GM12878 (cell line): Measurements from ENCODE around the gene GUCY1A2. TPM values are rescaled to one million over a fixed set of nuclear protein-coding genes. Genes with fewer than 3 reads are reported as not detected.

Experiments used
- ATAC-seq: fragments of 200-7000 bp; cut with Tn5 transposase; 3 replicates; pipeline ENCODE4 v1.9.1; 2020; ENCODE audit warnings: mild to moderate bottlenecking, moderate library complexity
- BruUV-seq: library from RNA; stranded (reverse); fragments of 400-500 nt; replicated peaks from 2 replicates; lab custom pipeline; 2021; lab: Mats Ljungman, UMichigan
- CTCF ChIA-PET: fragments of 300-600 bp; sonication (Branson Sonifier 250); formaldehyde crosslinking; extraction: SDS; loops from one replicate; lab custom pipeline; 2021; ENCODE audit warnings: inconsistent platforms; lab: Yijun Ruan, JAX
- POLR2A ChIA-PET: fragments of 350-600 bp; formaldehyde crosslinking; extraction: SDS; loops from one replicate; lab custom pipeline; 2021; ENCODE audit warnings: inconsistent platforms; lab: Charles Lee
- RAD21 ChIA-PET: fragments of 300-600 bp; sonication (Branson Sonifier 250); formaldehyde crosslinking; loops from one replicate; lab custom pipeline; 2023; ENCODE audit warnings: antibody characterized with exemption; ENCODE audit not compliant: unreplicated experiment; lab: Charles Lee
- SMC1A ChIA-PET: fragments of 300-600 bp; sonication (Branson Sonifier 250); formaldehyde crosslinking; loops from one replicate; lab custom pipeline; 2023; ENCODE audit not compliant: unreplicated experiment, uncharacterized antibody; lab: Charles Lee
- DNase-seq: peaks from one replicate; pipeline ENCODE4 v3.0.0-alpha.2; 2011; ENCODE audit warnings: low read depth, low spot score
- FAIRE-seq: peaks from 3 replicates; lab custom pipeline; 2011; peaks lifted over from hg19 to GRCh38; lab: Jason Lieb, UNC
- H2AFZ ChIP-seq: 2 replicates; pipeline ENCODE4 v1.6.0; 2011; ENCODE audit warnings: low read depth, low read length, control low read depth; ENCODE audit not compliant: control insufficient read depth
- H3K27ac ChIP-seq: 2 replicates; pipeline ENCODE4 v1.5.1; 2011; ENCODE audit warnings: control low read depth; ENCODE audit not compliant: control insufficient read depth, insufficient read depth
- H3K27me3 ChIP-seq, 2 experiments: replicated peaks in 1 of 2; 2 replicates each; pipeline versions ENCODE4 v1.6.0 to v1.6.1; 2011; ENCODE audit warnings: low read length in 1 of 2; ENCODE audit not compliant: control insufficient read depth in 2 of 2, insufficient read depth in 2 of 2
- H3K36me3 ChIP-seq, 2 experiments: 2 replicates each; pipeline ENCODE4 v1.5.1; 2011; ENCODE audit warnings: low read length in 1 of 2; ENCODE audit not compliant: control insufficient read depth in 2 of 2, insufficient read depth in 2 of 2
- H3K4me1 ChIP-seq: 2 replicates; pipeline ENCODE4 v1.6.1; 2011; ENCODE audit warnings: mild to moderate bottlenecking, low read length, moderate library complexity, mixed read lengths; ENCODE audit not compliant: control insufficient read depth, insufficient read depth
- H3K4me2 ChIP-seq: 2 replicates; pipeline ENCODE4 v1.6.0; 2011; ENCODE audit warnings: control low read depth; ENCODE audit not compliant: control insufficient read depth, insufficient read depth
- H3K4me3 ChIP-seq: fragments of 200-600 bp; sonication (generic); 2 replicates; pipeline ENCODE4 v1.5.1; 2016
- H3K79me2 ChIP-seq: 2 replicates; pipeline ENCODE4 v1.6.0; 2011; ENCODE audit warnings: low read length; ENCODE audit not compliant: control insufficient read depth, insufficient read depth
- H3K9ac ChIP-seq: 2 replicates; pipeline ENCODE4 v1.8.0; 2011; ENCODE audit warnings: low read length, control low read depth, mixed read lengths; ENCODE audit not compliant: control insufficient read depth, insufficient read depth
- H3K9me3 ChIP-seq: replicated peaks from 3 replicates; pipeline ENCODE4 v1.5.1; 2011; ENCODE audit warnings: mild to moderate bottlenecking, low read length; ENCODE audit not compliant: control insufficient read depth, insufficient read depth
- H4K20me1 ChIP-seq: 2 replicates; pipeline ENCODE4 v1.6.0; 2011; ENCODE audit not compliant: control insufficient read depth, insufficient read depth
- CBFB ChIP-seq: IDR thresholded peaks from 2 replicates; pipeline ENCODE4 v1.6.1; 2016; ENCODE audit warnings: antibody characterized with exemption, low read depth
- FOXM1 ChIP-seq: IDR thresholded peaks from 2 replicates; pipeline ENCODE4 v1.6.1; 2012; ENCODE audit warnings: low read depth, mild to moderate bottlenecking, inconsistent platforms, low read length, moderate library complexity
- HDAC6 ChIP-seq: fragments of 200-600 bp; sonication (generic); IDR thresholded peaks from one replicate; pipeline ENCODE4 v1.8.0; 2017; ENCODE audit warnings: antibody characterized with exemption; ENCODE audit not compliant: unreplicated experiment
- IKZF2 ChIP-seq, 2 experiments: fragments of 450-650 bp; IDR thresholded peaks; 2 replicates each; pipeline ENCODE4 v1.6.1; 2017; ENCODE audit warnings: mild to moderate bottlenecking in 2 of 2, moderate library complexity in 2 of 2
- KAT2A ChIP-seq: conservative IDR thresholded peaks from 2 replicates; pipeline ENCODE4 v1.6.1; 2011; ENCODE audit warnings: low read depth, low read length; ENCODE audit not compliant: control insufficient read depth
- LARP7 ChIP-seq: fragments of 450-650 bp; IDR thresholded peaks from 2 replicates; pipeline ENCODE4 v1.6.1; 2017; ENCODE audit warnings: mild to moderate bottlenecking
- NKRF ChIP-seq: fragments of 450-650 bp; conservative IDR thresholded peaks from 2 replicates; pipeline ENCODE4 v1.6.1; 2017; ENCODE audit warnings: mild to moderate bottlenecking, moderate library complexity
- NR2F1 ChIP-seq: fragments of 450-650 bp; conservative IDR thresholded peaks from 2 replicates; pipeline ENCODE4 v1.6.1; 2017; ENCODE audit warnings: mild to moderate bottlenecking
- PAX5 ChIP-seq: IDR thresholded peaks from 2 replicates; pipeline ENCODE4 v1.6.1; 2011; ENCODE audit warnings: low read depth, low read length, borderline replicate concordance
- RAD51 ChIP-seq: fragments of 450-650 bp; IDR thresholded peaks from 2 replicates; pipeline ENCODE4 v1.6.1; 2016; ENCODE audit warnings: moderate library complexity, mild to moderate bottlenecking, inconsistent platforms
- RFX5 ChIP-seq: IDR thresholded peaks from 2 replicates; pipeline ENCODE4 v1.6.1; 2011; ENCODE audit warnings: low read depth, low read length, improper control_type of control experiment
- RUNX3 ChIP-seq: IDR thresholded peaks from 2 replicates; pipeline ENCODE4 v1.6.1; 2012; ENCODE audit warnings: low read length, inconsistent platforms
- SMAD1 ChIP-seq: fragments of 450-650 bp; IDR thresholded peaks from 2 replicates; pipeline ENCODE4 v1.6.1; 2018; ENCODE audit warnings: mild to moderate bottlenecking, low read depth; ENCODE audit not compliant: partially characterized antibody
- STAT3 ChIP-seq: IDR thresholded peaks from 2 replicates; pipeline ENCODE4 v1.6.1; 2011; ENCODE audit warnings: low read depth, low read length, improper control_type of control experiment
- ZNF24 ChIP-seq: fragments of 450-650 bp; IDR thresholded peaks from 2 replicates; pipeline ENCODE4 v1.6.1; 2017; ENCODE audit warnings: antibody characterized with exemption, mild to moderate bottlenecking
- ZNF592 ChIP-seq: fragments of 450-650 bp; IDR thresholded peaks from 2 replicates; pipeline ENCODE4 v1.6.1; 2017; ENCODE audit warnings: mild to moderate bottlenecking, moderate library complexity
- WGBS: methylation state at CpG from one replicate; pipeline ENCODE4 v1.1.6; 2016; ENCODE audit warnings: low lambda C conversion rate; ENCODE audit not compliant: insufficient replicate concordance, insufficient coverage; ENCODE audit errors: missing lambda C conversion rate; 5-methylcytosine and 5-hydroxymethylcytosine counted together
- in situ Hi-C: fragments of 300-500 bp; cut with MboI; formaldehyde crosslinking; loops from 9 replicates; pipeline ENCODE4 v1.14.3; 2018; ENCODE audit warnings: mixed read lengths
- intact Hi-C: fragments of 100-400 bp; cut with micrococcal nuclease; formaldehyde crosslinking; loops from one replicate; pipeline ENCODE4 v1.14.2; 2022; ENCODE audit not compliant: unreplicated experiment
- polyA plus RNA-seq, 11 experiments: library from polyadenylated mRNA; depleted of rRNA in 4 of 11; unstranded in 6 of 11; stranded (reverse) in 5 of 11; fragments of >200 nt; fragmentation: Nextera tagmentation in 4 of 11; fragmentation: Illumina TruSeq in 1 of 11; extraction: Ambion mirVana in 4 of 11; extraction: Trizol in 1 of 11; gene quantifications; 1 replicate in 1 of 11; 2 replicates in 10 of 11; pipeline versions ENCODE4 v1.2.1 to v1.2.3, GENCODE V29; 2011 to 2016; ENCODE audit warnings: inconsistent platforms in 2 of 11, missing spikeins in 2 of 11, low read depth in 1 of 11
- total RNA-seq, 4 experiments: library from RNA; depleted of rRNA in 3 of 4; stranded (reverse); fragments of >200 nt in 3 of 4; fragmentation: Illumina TruSeq in 1 of 4; extraction: Trizol in 1 of 4; gene quantifications; 2 replicates each; pipeline versions ENCODE4 v1.2.1 to v1.2.3, GENCODE V29; 2013 to 2021
- TF ChIP-seq, protein P1 (sequence below): fragments of 450-650 bp; IDR thresholded peaks from 2 replicates; pipeline ENCODE4 v1.6.1; 2016; ENCODE audit warnings: mild to moderate bottlenecking

GUCY1A2 gene
- total and polyA plus RNA-seq, 10 of the 15 experiments (the other 5 are each of a cell fraction or from before 2014, with no cell fraction given): under 0.01 to 0.03 (median under 0.01) TPM; not detected in 4

GRCh38 chr11:106998916-106999188, 19.4 kb downstream of the GUCY1A2 start:
- 40% methylated on average over 4 of the region's 4 CpGs for whole genome bisulfite sequencing

More at GRCh38 chr11:106998916-106999188, 19.4 kb downstream of the GUCY1A2 start:
- ChIA-PET POLR2A (no interaction called here), CTCF (no interaction called here), SMC1A (no interaction called here), RAD21 (no interaction called here)
- H3K4me1 ChIP-seq: no peaks in the 10 kb centered on the region
- H3K36me3 ChIP-seq: no peaks in the 10 kb centered on the region
- no peak overlapping the region for H2AFZ ChIP-seq
- FAIRE-seq (no peak), ATAC-seq (no peak), DNase-seq (no peak)
- no peak overlapping the region for H3K27ac ChIP-seq
- no peak overlapping the region for H3K4me3 ChIP-seq
- H3K79me2 ChIP-seq: no peaks in the 10 kb centered on the region
- no TSS peak for BruUV-seq
- H3K9me3 ChIP-seq: no peaks in the 10 kb centered on the region
- no peak overlapping the region for H3K9ac ChIP-seq
- H3K4me2 ChIP-seq: no peak overlapping the region
- in situ Hi-C loops (no loop called here), intact Hi-C loops (no loop called here)
- no peaks in the 10 kb centered on the region for H4K20me1 ChIP-seq
- TF ChIP-seq STAT3 (no peak), ZNF592 (no peak), RAD51 (no peak), RUNX3 (no peak), CBFB (no peak), NKRF (no peak), NR2F1 (no peak), HDAC6 (no peak), ZNF24 (no peak), SMAD1 (no peak), FOXM1 (no peak), KAT2A (no peak), RFX5 (no peak), LARP7 (no peak), PAX5 (no peak), IKZF2 (IDR thresholded peaks at IDR 0.05) (no peak)
- TF ChIP-seq, protein P1, sequence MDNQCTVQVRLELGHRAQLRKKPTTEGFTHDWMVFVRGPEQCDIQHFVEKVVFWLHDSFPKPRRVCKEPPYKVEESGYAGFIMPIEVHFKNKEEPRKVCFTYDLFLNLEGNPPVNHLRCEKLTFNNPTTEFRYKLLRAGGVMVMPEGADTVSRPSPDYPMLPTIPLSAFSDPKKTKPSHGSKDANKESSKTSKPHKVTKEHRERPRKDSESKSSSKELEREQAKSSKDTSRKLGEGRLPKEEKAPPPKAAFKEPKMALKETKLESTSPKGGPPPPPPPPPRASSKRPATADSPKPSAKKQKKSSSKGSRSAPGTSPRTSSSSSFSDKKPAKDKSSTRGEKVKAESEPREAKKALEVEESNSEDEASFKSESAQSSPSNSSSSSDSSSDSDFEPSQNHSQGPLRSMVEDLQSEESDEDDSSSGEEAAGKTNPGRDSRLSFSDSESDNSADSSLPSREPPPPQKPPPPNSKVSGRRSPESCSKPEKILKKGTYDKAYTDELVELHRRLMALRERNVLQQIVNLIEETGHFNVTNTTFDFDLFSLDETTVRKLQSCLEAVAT: no peak
- H3K27me3 ChIP-seq: no peaks in the 10 kb centered on the region; a peak in 1 of 4 replicates
